Gastroesophageal sphincter (tissue), 4 donors: ENCODE data around the gene SLC39A11. TPM values are rescaled to one million over a fixed set of nuclear protein-coding genes. Genes with fewer than 3 reads are reported as not detected.
"Not testable (repeated sequence)": the region's sequence is repeated elsewhere in the genome, so short reads cannot be mapped to it uniquely, and the experiment has no call there.

Source experiments
- ATAC-seq: fragments of 150-250 bp; one replicate; pipeline ENCODE4 v1.9.1; 2016; ENCODE audit warnings: mild to moderate bottlenecking, moderate library complexity
- H3K27ac ChIP-seq, 4 donors: fragments of 200-600 bp; sonication (generic) in 3 of 4; 1 replicate in 3 of 4; 2 replicates in 1 of 4; pipeline ENCODE4 v1.5.1; 2016 to 2019
- H3K27me3 ChIP-seq: fragments of 200-600 bp; sonication (generic); one replicate; pipeline ENCODE4 v1.5.1; 2019
- H3K36me3 ChIP-seq, 2 donors: fragments of 200-600 bp; sonication (generic); one replicate each; pipeline ENCODE4 v1.5.1; 2019; ENCODE audit warnings: control low read depth in 1 of 2
- H3K4me1 ChIP-seq, 3 donors: fragments of 200-600 bp; sonication (generic); 1 replicate in 2 of 3; 2 replicates in 1 of 3; pipeline ENCODE4 v1.5.1; 2016 to 2019; ENCODE audit warnings: control low read depth in 2 of 3
- H3K4me3 ChIP-seq, 2 donors: fragments of 200-600 bp; sonication (generic); one replicate each; pipeline ENCODE4 v1.5.1; 2019; ENCODE audit warnings: mild to moderate bottlenecking in 1 of 2, moderate library complexity in 1 of 2
- H3K9me3 ChIP-seq, 3 donors: fragments of 200-600 bp; sonication (generic); one replicate each; pipeline ENCODE4 v1.5.1; 2017 to 2019; ENCODE audit warnings: control low read depth in 2 of 3
- CTCF ChIP-seq, 4 experiments: fragments of 200-600 bp in 2 of 4; fragments of 450-650 bp in 2 of 4; sonication (generic) in 1 of 4; IDR thresholded peaks; one replicate each; pipeline ENCODE4 v1.5.1; 2017 to 2019; ENCODE audit warnings: antibody characterized with exemption in 4 of 4, mild to moderate bottlenecking in 2 of 4, moderate library complexity in 2 of 4
- EP300 ChIP-seq: sonication (generic); formaldehyde crosslinking; IDR thresholded peaks from one replicate; pipeline ENCODE4 v1.6.1; 2017; ENCODE audit warnings: antibody characterized with exemption, mild to moderate bottlenecking
- POLR2A ChIP-seq, 2 donors: fragments of 450-650 bp; IDR thresholded peaks; one replicate each; pipeline ENCODE4 v1.6.1; 2017; ENCODE audit warnings: antibody characterized with exemption in 2 of 2, mild to moderate bottlenecking in 2 of 2, moderate library complexity in 1 of 2
- POLR2AphosphoS5 ChIP-seq: sonication (generic); formaldehyde crosslinking; IDR thresholded peaks from one replicate; pipeline ENCODE4 v1.6.1; 2017; ENCODE audit warnings: antibody characterized with exemption
- WGBS, 2 donors: methylation state at CpG; one replicate each; pipeline ENCODE4 v1.1.5; 2018; ENCODE audit warnings: low coverage in 1 of 2; 5-methylcytosine and 5-hydroxymethylcytosine counted together
- total RNA-seq, 4 donors: library from RNA; depleted of rRNA; stranded (reverse); fragments of >200 nt; gene quantifications; one replicate each; pipeline ENCODE4 v1.1.0, GENCODE V29; 2016

The SLC39A11 gene
- total RNA-seq, 4 donors from 2014 or later: 11.6 to 16.8 (median 14.5) TPM

GRCh38 chr17:73100363-73100762 is 7.9 kb upstream of the SLC39A11 start:
- no peak for TF ChIP-seq POLR2AphosphoS5
- no peak for TF ChIP-seq CTCF (IDR thresholded peaks at IDR 0.05)
- TF ChIP-seq POLR2A (IDR thresholded peaks at IDR 0.05): no peak
- TF ChIP-seq EP300: no peak

GRCh38 chr17:73099511-73099910 is 7.0 kb upstream of the SLC39A11 start:
- H3K9me3 ChIP-seq: no peaks in the 10 kb centered on the region
- peaks cover 20% of the 10 kb centered on the region for H3K27me3 ChIP-seq
- no peaks in the 10 kb centered on the region for H3K4me1 ChIP-seq
- no peak overlapping the region for H3K27ac ChIP-seq
- no peak for ATAC-seq
- TF ChIP-seq POLR2AphosphoS5 (no peak), EP300 (no peak), CTCF (IDR thresholded peaks at IDR 0.05) (no peak), POLR2A (IDR thresholded peaks at IDR 0.05) (no peak)
- WGBS, 2 donors: 67 to 68% methylated on average over 4 to 10 of the region's 10 CpGs
- no peak overlapping the region for H3K4me3 ChIP-seq
- H3K36me3 ChIP-seq: no peaks in the 10 kb centered on the region

More at GRCh38 chr17:73100363-73100762, 7.9 kb upstream of the SLC39A11 start:
- Histone ChIP-seq H3K27me3 (peaks cover 26% of the 10 kb centered on the region), H3K36me3 (no peaks in the 10 kb centered on the region), H3K9me3 (peaks cover 0 to 6% (median 0%) of the 10 kb centered on the region in 3 donors), H3K4me3 (no peak overlapping the region), H3K27ac (no peak overlapping the region), H3K4me1 (no peaks in the 10 kb centered on the region)
- 96% methylated on average over 2 of the region's 2 CpGs; no CpG with 5 or more reads in 1 of the 2 donors for WGBS, 2 donors
- no peak for ATAC-seq

- TF ChIP-seq POLR2A (IDR thresholded peaks at IDR 0.05) (no peak), EP300 (no peak), POLR2AphosphoS5 (no peak), CTCF (IDR thresholded peaks at IDR 0.05) (no peak)
- no peaks in the 10 kb centered on the region for H3K4me1 ChIP-seq
- no peak for ATAC-seq
- H3K9me3 ChIP-seq: no peaks in the 10 kb centered on the region
- 33 to 62% methylated on average over 1 to 3 of the region's 5 CpGs for WGBS, 2 donors
- H3K36me3 ChIP-seq: no peaks in the 10 kb centered on the region
- H3K4me3 ChIP-seq: no peak overlapping the region
- H3K27me3 ChIP-seq: peaks cover 18% of the 10 kb centered on the region
- H3K27ac ChIP-seq: no peak overlapping the region
These were observed 6.4 kb upstream of the SLC39A11 start for GRCh38 chr17:73098919-73099318.

GRCh38 chr17:73097973-73098765 is 5.7 kb upstream of the SLC39A11 start:
- not testable (repeated sequence) for H3K36me3 ChIP-seq, ATAC-seq, H3K27ac ChIP-seq, H3K4me1 ChIP-seq, H3K4me3 ChIP-seq, H3K9me3 ChIP-seq
- H3K27me3 ChIP-seq: peaks cover 18% of the 10 kb centered on the region
- 78 to 80% methylated on average over 2 to 5 of the region's 8 CpGs for WGBS, 2 donors

GRCh38 chr17:73096866-73097265 is 4.4 kb upstream of the SLC39A11 start:
- Histone ChIP-seq H3K9me3 (no peaks in the 10 kb centered on the region), H3K36me3 (no peaks in the 10 kb centered on the region), H3K4me1 (peaks cover 0 to 13% (median 4%) of the 10 kb centered on the region in 3 donors), H3K27me3 (peaks cover 18% of the 10 kb centered on the region), H3K27ac (no peak overlapping the region), H3K4me3 (no peak overlapping the region)
- 68 to 90% methylated on average over 2 to 3 of the region's 6 CpGs for WGBS, 2 donors
- ATAC-seq: no peak
- TF ChIP-seq CTCF (IDR thresholded peaks at IDR 0.05) (no peak), POLR2A (IDR thresholded peaks at IDR 0.05) (no peak), EP300 (no peak), POLR2AphosphoS5 (no peak)
